ENCODE results near the gene NAE1. TPM values are rescaled to one million over a fixed set of nuclear protein-coding genes. Genes with fewer than 3 reads are reported as not detected.
"Not testable (repeated sequence)": the region's sequence is repeated elsewhere in the genome, so short reads cannot be mapped to it uniquely, and the experiment has no call there.

NAE1 gene
- total RNA-seq, 1 experiment from 2014 or later, result 146 TPM

GRCh38 chr16:66798161-66798560, 32.6 kb downstream of the NAE1 start:
- no peaks in the 10 kb centered on the region for H3K9me3 Mint-ChIP-seq (ENCODE audit: unreplicated experiment)
- no peaks in the 10 kb centered on the region for H3K9me3 ChIP-seq
- no peak overlapping the region for H3K4me3 ChIP-seq (ENCODE audit: low read depth, low read length)
- no peaks in the 10 kb centered on the region for H3K4me1 ChIP-seq
- no peaks in the 10 kb centered on the region for H3K4me1 Mint-ChIP-seq (ENCODE audit: low read depth, unreplicated experiment)
- no peak overlapping the region for H3K27ac Mint-ChIP-seq (ENCODE audit: unreplicated experiment)
- no peaks in the 10 kb centered on the region; the same call in 1 of the 2 replicates for H3K36me3 ChIP-seq (ENCODE audit: control insufficient read depth, insufficient read depth, low read length)
- intact Hi-C loops (cut with micrococcal nuclease; ENCODE audit: unreplicated experiment), result no loop called here
- ChIA-PET CTCF (no interaction called here), POLR2A (no interaction called here)
- no peak for DNase-seq
- H3K36me3 Mint-ChIP-seq (ENCODE audit: insufficient read depth, unreplicated experiment), result no peaks in the 10 kb centered on the region
- H3K27me3 Mint-ChIP-seq (ENCODE audit: insufficient read depth, unreplicated experiment), result no peaks in the 10 kb centered on the region
- no peaks in the 10 kb centered on the region for H3K27me3 ChIP-seq (replicated peaks; ENCODE audit: control insufficient read depth, insufficient read depth, low read length)
- no peak for TF ChIP-seq CTCF (IDR thresholded peaks at IDR 0.05; ENCODE audit: insufficient read depth in 1 of 2, low read depth in 1 of 2, low read length in 1 of 2, severe bottlenecking in 1 of 2, unreplicated experiment in 1 of 2)
- no TSS peak for BruUV-seq (replicated peaks)
- no peak overlapping the region for H3K4me3 Mint-ChIP-seq (ENCODE audit: unreplicated experiment)

GRCh38 chr16:66793984-66794383, 36.8 kb downstream of the NAE1 start:
- H3K4me3 Mint-ChIP-seq (ENCODE audit: unreplicated experiment); H3K9me3 Mint-ChIP-seq (ENCODE audit: unreplicated experiment); H3K4me1 ChIP-seq; DNase-seq; BruUV-seq (replicated peaks); H3K36me3 Mint-ChIP-seq (ENCODE audit: insufficient read depth, unreplicated experiment); H3K9me3 ChIP-seq; POLR2A ChIA-PET; H3K27ac Mint-ChIP-seq (ENCODE audit: unreplicated experiment); H3K27me3 ChIP-seq (replicated peaks; ENCODE audit: control insufficient read depth, insufficient read depth, low read length); CTCF ChIA-PET; H3K36me3 ChIP-seq (ENCODE audit: control insufficient read depth, insufficient read depth, low read length); H3K4me3 ChIP-seq (ENCODE audit: low read depth, low read length); intact Hi-C loops (cut with micrococcal nuclease; ENCODE audit: unreplicated experiment); H3K4me1 Mint-ChIP-seq (ENCODE audit: low read depth, unreplicated experiment): not testable (repeated sequence)
- H3K27me3 Mint-ChIP-seq (ENCODE audit: insufficient read depth, unreplicated experiment), result peaks cover 11% of the 10 kb centered on the region

GRCh38 chr16:66790130-66790733, 40.5 kb downstream of the NAE1 start:
- H3K36me3 Mint-ChIP-seq (ENCODE audit: insufficient read depth, unreplicated experiment), result no peaks in the 10 kb centered on the region
- POLR2A ChIA-PET, result no interaction called here
- no peaks in the 10 kb centered on the region for H3K36me3 ChIP-seq (ENCODE audit: control insufficient read depth, insufficient read depth, low read length)
- intact Hi-C loops (cut with micrococcal nuclease; ENCODE audit: unreplicated experiment), result no loop called here
- CTCF ChIA-PET, result no interaction called here
- no peaks in the 10 kb centered on the region for H3K9me3 Mint-ChIP-seq (ENCODE audit: unreplicated experiment)
- H3K4me3 ChIP-seq (ENCODE audit: low read depth, low read length), result no peak overlapping the region
- no peaks in the 10 kb centered on the region for H3K9me3 ChIP-seq
- H3K4me3 Mint-ChIP-seq (ENCODE audit: unreplicated experiment), result no peak overlapping the region
- BruUV-seq (replicated peaks), result no TSS peak
- peaks cover 11% of the 10 kb centered on the region for H3K27me3 Mint-ChIP-seq (ENCODE audit: insufficient read depth, unreplicated experiment)
- no peaks in the 10 kb centered on the region for H3K4me1 Mint-ChIP-seq (ENCODE audit: low read depth, unreplicated experiment)
- TF ChIP-seq CTCF (IDR thresholded peaks at IDR 0.05; ENCODE audit: insufficient read depth in 1 of 2, low read depth in 1 of 2, low read length in 1 of 2, severe bottlenecking in 1 of 2, unreplicated experiment in 1 of 2), result no peak
- no peak overlapping the region for H3K27ac Mint-ChIP-seq (ENCODE audit: unreplicated experiment)
- no peaks in the 10 kb centered on the region for H3K27me3 ChIP-seq (replicated peaks; ENCODE audit: control insufficient read depth, insufficient read depth, low read length)
- no peaks in the 10 kb centered on the region for H3K4me1 ChIP-seq
- DNase-seq, result no peak

- H3K9me3 ChIP-seq, result no peaks in the 10 kb centered on the region
- ChIA-PET CTCF (no interaction called here), POLR2A (no interaction called here)
- Mint-ChIP-seq H3K4me3 (ENCODE audit: unreplicated experiment) (no peak overlapping the region), H3K9me3 (ENCODE audit: unreplicated experiment) (no peaks in the 10 kb centered on the region), H3K36me3 (ENCODE audit: insufficient read depth, unreplicated experiment) (no peaks in the 10 kb centered on the region), H3K4me1 (ENCODE audit: low read depth, unreplicated experiment) (no peaks in the 10 kb centered on the region), H3K27me3 (ENCODE audit: insufficient read depth, unreplicated experiment) (peaks cover 11% of the 10 kb centered on the region), H3K27ac (ENCODE audit: unreplicated experiment) (no peak overlapping the region)
- H3K4me1 ChIP-seq, result no peaks in the 10 kb centered on the region
- no peaks in the 10 kb centered on the region for H3K27me3 ChIP-seq (replicated peaks; ENCODE audit: control insufficient read depth, insufficient read depth, low read length)
- TF ChIP-seq CTCF (IDR thresholded peaks at IDR 0.05; ENCODE audit: insufficient read depth in 1 of 2, low read depth in 1 of 2, low read length in 1 of 2, severe bottlenecking in 1 of 2, unreplicated experiment in 1 of 2), result no peak
- no TSS peak for BruUV-seq (replicated peaks)
- no peak for DNase-seq
- H3K36me3 ChIP-seq (ENCODE audit: control insufficient read depth, insufficient read depth, low read length), result no peaks in the 10 kb centered on the region
- intact Hi-C loops (cut with micrococcal nuclease; ENCODE audit: unreplicated experiment), result no loop called here
- no peak overlapping the region for H3K4me3 ChIP-seq (ENCODE audit: low read depth, low read length)
Measured at GRCh38 chr16:66787427-66787826, 43.3 kb downstream of the NAE1 start.

All from Caco-2 (cell line).